ENCODE measurements around the gene PRKCE.
"Not testable (repeated sequence)": the region's sequence is repeated elsewhere in the genome, so short reads cannot be mapped to it uniquely, and the experiment has no call there.

The PRKCE gene

GRCh38 chr2:45695480-45696007 lies 44.1 kb downstream of the PRKCE start:
- H3K9me3 ChIP-seq (ENCODE audit: control insufficient read depth, low read length); H3K36me3 ChIP-seq (ENCODE audit: control insufficient read depth, insufficient read depth, low read length); H3K27me3 ChIP-seq (ENCODE audit: control insufficient read depth, insufficient read depth, low read length); H3K4me1 ChIP-seq (ENCODE audit: control insufficient read depth, insufficient read depth, low read length); H3K9ac ChIP-seq (ENCODE audit: low read length); H3K4me3 ChIP-seq (ENCODE audit: low read length): not testable (repeated sequence)

GRCh38 chr2:45696708-45697107 lies 45.2 kb downstream of the PRKCE start:
- Histone ChIP-seq H3K9ac (ENCODE audit: low read length) (no peak overlapping the region), H3K9me3 (ENCODE audit: control insufficient read depth, low read length) (no peaks in the 10 kb centered on the region), H3K27me3 (ENCODE audit: control insufficient read depth, insufficient read depth, low read length) (no peaks in the 10 kb centered on the region), H3K36me3 (ENCODE audit: control insufficient read depth, insufficient read depth, low read length) (no peaks in the 10 kb centered on the region), H3K4me3 (ENCODE audit: low read length) (no peak overlapping the region), H3K4me1 (ENCODE audit: control insufficient read depth, insufficient read depth, low read length) (no peaks in the 10 kb centered on the region)

- Histone ChIP-seq H3K27me3 (ENCODE audit: control insufficient read depth, insufficient read depth, low read length) (no peaks in the 10 kb centered on the region), H3K36me3 (ENCODE audit: control insufficient read depth, insufficient read depth, low read length) (no peaks in the 10 kb centered on the region), H3K9ac (ENCODE audit: low read length) (no peak overlapping the region), H3K9me3 (ENCODE audit: control insufficient read depth, low read length) (no peaks in the 10 kb centered on the region), H3K4me1 (ENCODE audit: control insufficient read depth, insufficient read depth, low read length) (no peaks in the 10 kb centered on the region), H3K4me3 (ENCODE audit: low read length) (no peak overlapping the region)
These were observed 45.7 kb downstream of the PRKCE start for GRCh38 chr2:45697190-45697589.

GRCh38 chr2:45698554-45698953 lies 47.1 kb downstream of the PRKCE start:
- Histone ChIP-seq H3K4me3 (ENCODE audit: low read length) (no peak overlapping the region), H3K4me1 (ENCODE audit: control insufficient read depth, insufficient read depth, low read length) (no peaks in the 10 kb centered on the region), H3K9ac (ENCODE audit: low read length) (no peak overlapping the region), H3K9me3 (ENCODE audit: control insufficient read depth, low read length) (no peaks in the 10 kb centered on the region), H3K36me3 (ENCODE audit: control insufficient read depth, insufficient read depth, low read length) (no peaks in the 10 kb centered on the region), H3K27me3 (ENCODE audit: control insufficient read depth, insufficient read depth, low read length) (no peaks in the 10 kb centered on the region)

GRCh38 chr2:45699032-45699658 lies 47.7 kb downstream of the PRKCE start:
- H3K4me1 ChIP-seq (ENCODE audit: control insufficient read depth, insufficient read depth, low read length): no peaks in the 10 kb centered on the region
- H3K27me3 ChIP-seq (ENCODE audit: control insufficient read depth, insufficient read depth, low read length): no peaks in the 10 kb centered on the region
- no peak overlapping the region for H3K4me3 ChIP-seq (ENCODE audit: low read length)
- no peak overlapping the region for H3K9ac ChIP-seq (ENCODE audit: low read length)
- no peaks in the 10 kb centered on the region for H3K9me3 ChIP-seq (ENCODE audit: control insufficient read depth, low read length)
- H3K36me3 ChIP-seq (ENCODE audit: control insufficient read depth, insufficient read depth, low read length): no peaks in the 10 kb centered on the region

- H3K4me3 ChIP-seq (ENCODE audit: low read length): no peak overlapping the region
- no peak overlapping the region for H3K9ac ChIP-seq (ENCODE audit: low read length)
- H3K36me3 ChIP-seq (ENCODE audit: control insufficient read depth, insufficient read depth, low read length): no peaks in the 10 kb centered on the region
- no peaks in the 10 kb centered on the region for H3K9me3 ChIP-seq (ENCODE audit: control insufficient read depth, low read length)
- no peaks in the 10 kb centered on the region for H3K4me1 ChIP-seq (ENCODE audit: control insufficient read depth, insufficient read depth, low read length)
- no peaks in the 10 kb centered on the region for H3K27me3 ChIP-seq (ENCODE audit: control insufficient read depth, insufficient read depth, low read length)
These were observed 49.0 kb downstream of the PRKCE start for GRCh38 chr2:45700407-45701013.

- H3K4me1 ChIP-seq (ENCODE audit: control insufficient read depth, insufficient read depth, low read length): no peaks in the 10 kb centered on the region
- H3K9me3 ChIP-seq (ENCODE audit: control insufficient read depth, low read length): no peaks in the 10 kb centered on the region
- H3K27me3 ChIP-seq (ENCODE audit: control insufficient read depth, insufficient read depth, low read length): no peaks in the 10 kb centered on the region
- H3K4me3 ChIP-seq (ENCODE audit: low read length): no peak overlapping the region
- H3K9ac ChIP-seq (ENCODE audit: low read length): no peak overlapping the region
- H3K36me3 ChIP-seq (ENCODE audit: control insufficient read depth, insufficient read depth, low read length): no peaks in the 10 kb centered on the region
These were observed 53.8 kb downstream of the PRKCE start for GRCh38 chr2:45705233-45705632.

- Histone ChIP-seq H3K9me3 (ENCODE audit: control insufficient read depth, low read length) (no peaks in the 10 kb centered on the region), H3K36me3 (ENCODE audit: control insufficient read depth, insufficient read depth, low read length) (no peaks in the 10 kb centered on the region), H3K9ac (ENCODE audit: low read length) (no peak overlapping the region), H3K4me1 (ENCODE audit: control insufficient read depth, insufficient read depth, low read length) (no peaks in the 10 kb centered on the region), H3K27me3 (ENCODE audit: control insufficient read depth, insufficient read depth, low read length) (no peaks in the 10 kb centered on the region), H3K4me3 (ENCODE audit: low read length) (no peak overlapping the region)
These were observed 54.6 kb downstream of the PRKCE start for GRCh38 chr2:45706033-45706432.

- Histone ChIP-seq H3K9ac (ENCODE audit: low read length) (no peak overlapping the region), H3K36me3 (ENCODE audit: control insufficient read depth, insufficient read depth, low read length) (no peaks in the 10 kb centered on the region), H3K4me3 (ENCODE audit: low read length) (no peak overlapping the region), H3K9me3 (ENCODE audit: control insufficient read depth, low read length) (no peaks in the 10 kb centered on the region), H3K4me1 (ENCODE audit: control insufficient read depth, insufficient read depth, low read length) (no peaks in the 10 kb centered on the region), H3K27me3 (ENCODE audit: control insufficient read depth, insufficient read depth, low read length) (no peaks in the 10 kb centered on the region)
These were observed 55.5 kb downstream of the PRKCE start for GRCh38 chr2:45707006-45707405.

- no peaks in the 10 kb centered on the region for H3K27me3 ChIP-seq (ENCODE audit: control insufficient read depth, insufficient read depth, low read length)
- H3K9me3 ChIP-seq (ENCODE audit: control insufficient read depth, low read length): no peaks in the 10 kb centered on the region
- H3K4me3 ChIP-seq (ENCODE audit: low read length): no peak overlapping the region
- H3K9ac ChIP-seq (ENCODE audit: low read length): no peak overlapping the region
- H3K36me3 ChIP-seq (ENCODE audit: control insufficient read depth, insufficient read depth, low read length): no peaks in the 10 kb centered on the region
- no peaks in the 10 kb centered on the region for H3K4me1 ChIP-seq (ENCODE audit: control insufficient read depth, insufficient read depth, low read length)
These were observed 56.2 kb downstream of the PRKCE start for GRCh38 chr2:45707661-45708060.

- no peaks in the 10 kb centered on the region for H3K4me1 ChIP-seq (ENCODE audit: control insufficient read depth, insufficient read depth, low read length)
- no peak overlapping the region for H3K4me3 ChIP-seq (ENCODE audit: low read length)
- H3K9ac ChIP-seq (ENCODE audit: low read length): no peak overlapping the region
- no peaks in the 10 kb centered on the region for H3K36me3 ChIP-seq (ENCODE audit: control insufficient read depth, insufficient read depth, low read length)
- no peaks in the 10 kb centered on the region for H3K9me3 ChIP-seq (ENCODE audit: control insufficient read depth, low read length)
- H3K27me3 ChIP-seq (ENCODE audit: control insufficient read depth, insufficient read depth, low read length): no peaks in the 10 kb centered on the region
These were observed 57.0 kb downstream of the PRKCE start for GRCh38 chr2:45708501-45708900.

GRCh38 chr2:45709137-45709536 lies 57.7 kb downstream of the PRKCE start:
- Histone ChIP-seq H3K4me1 (ENCODE audit: control insufficient read depth, insufficient read depth, low read length) (no peaks in the 10 kb centered on the region), H3K9me3 (ENCODE audit: control insufficient read depth, low read length) (no peaks in the 10 kb centered on the region), H3K36me3 (ENCODE audit: control insufficient read depth, insufficient read depth, low read length) (no peaks in the 10 kb centered on the region), H3K9ac (ENCODE audit: low read length) (no peak overlapping the region), H3K27me3 (ENCODE audit: control insufficient read depth, insufficient read depth, low read length) (no peaks in the 10 kb centered on the region), H3K4me3 (ENCODE audit: low read length) (no peak overlapping the region)
